Measurements from ENCODE around the gene CEP131.

DNA sequence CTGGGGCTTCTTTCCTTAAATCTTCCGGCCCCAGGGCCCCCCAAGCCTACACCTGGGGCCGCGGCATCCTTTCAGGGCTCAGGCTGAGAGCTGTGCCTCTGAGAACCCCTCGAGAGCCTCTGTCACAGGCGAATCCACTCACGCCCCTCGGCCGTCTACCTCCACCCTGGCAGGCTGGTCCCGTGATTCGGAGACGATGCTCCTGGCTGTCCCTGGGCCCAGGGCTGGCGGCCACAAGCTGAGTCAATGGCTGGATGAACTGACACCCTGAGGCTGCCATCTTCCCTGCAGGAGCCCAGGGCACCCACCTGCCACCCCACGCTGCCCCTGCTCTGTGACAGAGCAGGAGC is 11.7 kb upstream of the CEP131 start:
- TF ChIP-seq, protein P1, sequence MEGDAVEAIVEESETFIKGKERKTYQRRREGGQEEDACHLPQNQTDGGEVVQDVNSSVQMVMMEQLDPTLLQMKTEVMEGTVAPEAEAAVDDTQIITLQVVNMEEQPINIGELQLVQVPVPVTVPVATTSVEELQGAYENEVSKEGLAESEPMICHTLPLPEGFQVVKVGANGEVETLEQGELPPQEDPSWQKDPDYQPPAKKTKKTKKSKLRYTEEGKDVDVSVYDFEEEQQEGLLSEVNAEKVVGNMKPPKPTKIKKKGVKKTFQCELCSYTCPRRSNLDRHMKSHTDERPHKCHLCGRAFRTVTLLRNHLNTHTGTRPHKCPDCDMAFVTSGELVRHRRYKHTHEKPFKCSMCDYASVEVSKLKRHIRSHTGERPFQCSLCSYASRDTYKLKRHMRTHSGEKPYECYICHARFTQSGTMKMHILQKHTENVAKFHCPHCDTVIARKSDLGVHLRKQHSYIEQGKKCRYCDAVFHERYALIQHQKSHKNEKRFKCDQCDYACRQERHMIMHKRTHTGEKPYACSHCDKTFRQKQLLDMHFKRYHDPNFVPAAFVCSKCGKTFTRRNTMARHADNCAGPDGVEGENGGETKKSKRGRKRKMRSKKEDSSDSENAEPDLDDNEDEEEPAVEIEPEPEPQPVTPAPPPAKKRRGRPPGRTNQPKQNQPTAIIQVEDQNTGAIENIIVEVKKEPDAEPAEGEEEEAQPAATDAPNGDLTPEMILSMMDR (IDR thresholded peaks at IDR 0.05): no peak
- no peak for TF ChIP-seq POLR2A (IDR thresholded peaks at IDR 0.05)
